Activated effector memory CD4-positive, alpha-beta T cell treated with anti-CD3 and anti-CD28 coated beads, Interleukin-2, amount 50 U/mL, for 16 hours (primary cell): ENCODE measurements around the gene PLEKHN1.
A peak's percentile ranks its signal among the peaks of the same experiment; 100 is the strongest.
"Not testable (repeated sequence)": the region's sequence is repeated elsewhere in the genome, so short reads cannot be mapped to it uniquely, and the experiment has no call there.

Experiments used
- DNase-seq: peaks from one replicate; pipeline ENCODE4 v3.0.0-alpha.2; 2020

Gene PLEKHN1

GRCh38 chr1:944341-945325 lies 21.6 kb upstream of the PLEKHN1 start:
- no peak for DNase-seq

- no peak for DNase-seq
Observed at GRCh38 chr1:945688-946556, 20.4 kb upstream of the PLEKHN1 start.

- DNase-seq = not testable (repeated sequence)
Observed at GRCh38 chr1:946811-947210, 19.5 kb upstream of the PLEKHN1 start.

GRCh38 chr1:947958-948357 lies 18.3 kb upstream of the PLEKHN1 start:
- DNase-seq = no peak

- DNase-seq = no peak
Observed at GRCh38 chr1:950268-950667, 16.0 kb upstream of the PLEKHN1 start.

- DNase-seq = no peak
Observed at GRCh38 chr1:950881-951280, 15.4 kb upstream of the PLEKHN1 start.

GRCh38 chr1:951364-951763 lies 14.9 kb upstream of the PLEKHN1 start:
- DNase-seq = no peak

- DNase-seq = no peak
Observed at GRCh38 chr1:952201-952600, 14.1 kb upstream of the PLEKHN1 start.

- no peak for DNase-seq
Observed at GRCh38 chr1:952603-953002, 13.7 kb upstream of the PLEKHN1 start.

GRCh38 chr1:953524-954320 lies 12.6 kb upstream of the PLEKHN1 start:
- no peak for DNase-seq

- DNase-seq = no peak
Observed at GRCh38 chr1:954927-955326, 11.4 kb upstream of the PLEKHN1 start.

- no peak for DNase-seq
Observed at GRCh38 chr1:955474-955873, 10.8 kb upstream of the PLEKHN1 start.

GRCh38 chr1:956636-957035 lies 9.6 kb upstream of the PLEKHN1 start:
- no peak for DNase-seq

- peak; percentile 98 for DNase-seq
Observed at GRCh38 chr1:958823-959730, 7.2 kb upstream of the PLEKHN1 start, which contains the start of gene NOC2L. TSS of gene NOC2L (minus strand) at chr1:959256. CDS start at chr1:959240, 16 bp downstream.

- peak; percentile 73 for DNase-seq
Observed at GRCh38 chr1:959731-960362, 6.4 kb upstream of the PLEKHN1 start.

- DNase-seq = peak; percentile 94
Observed at GRCh38 chr1:960363-961131, 5.7 kb upstream of the PLEKHN1 start, which contains the start of gene KLHL17. TSS of gene KLHL17 (plus strand) at chr1:960584. CDS start at chr1:960694, 110 bp downstream.

- no peak for DNase-seq
Observed at GRCh38 chr1:961132-961669, 5.1 kb upstream of the PLEKHN1 start.

GRCh38 chr1:962381-963300 lies 3.6 kb upstream of the PLEKHN1 start:
- DNase-seq = no peak

- no peak for DNase-seq
Observed at GRCh38 chr1:963301-963651, 3.0 kb upstream of the PLEKHN1 start.
